GM23248 (cell line): ENCODE measurements around the gene C3orf18. TPM values are rescaled to one million over a fixed set of nuclear protein-coding genes. Genes with fewer than 3 reads are reported as not detected.

Experiments used
- DNase-seq: peaks from one replicate; pipeline ENCODE4 v3.0.0-alpha.2; 2015
- H2AFZ ChIP-seq: fragments of 200-600 bp; sonication (generic); 2 replicates; pipeline ENCODE4 v1.6.1; 2016; ENCODE audit warnings: antibody characterized with exemption
- H3F3A ChIP-seq: fragments of 200-600 bp; sonication (generic); 2 replicates; pipeline ENCODE4 v1.6.1; 2016; ENCODE audit warnings: mild to moderate bottlenecking, antibody characterized with exemption, mixed run types; ENCODE audit not compliant: insufficient read depth
- H3K27ac ChIP-seq: fragments of 200-600 bp; sonication (generic); 2 replicates; pipeline ENCODE4 v1.5.1; 2016; ENCODE audit warnings: mild to moderate bottlenecking
- H3K27me3 ChIP-seq: fragments of 200-600 bp; sonication (generic); replicated peaks from 2 replicates; pipeline ENCODE4 v1.6.1; 2016; ENCODE audit warnings: mild to moderate bottlenecking; ENCODE audit not compliant: insufficient read depth
- H3K36me3 ChIP-seq: fragments of 200-600 bp; sonication (generic); 2 replicates; pipeline ENCODE4 v1.6.1; 2016; ENCODE audit warnings: low read depth, mild to moderate bottlenecking
- H3K4me1 ChIP-seq: fragments of 200-600 bp; sonication (generic); 2 replicates; pipeline ENCODE4 v1.6.1; 2016; ENCODE audit warnings: mild to moderate bottlenecking; ENCODE audit not compliant: insufficient read depth
- H3K4me2 ChIP-seq: fragments of 200-600 bp; sonication (generic); one replicate; pipeline ENCODE4 v1.6.1; 2016; ENCODE audit warnings: mild to moderate bottlenecking; ENCODE audit not compliant: unreplicated experiment
- H3K4me3 ChIP-seq: fragments of 200-600 bp; sonication (generic); 2 replicates; pipeline ENCODE4 v1.5.1; 2016; ENCODE audit warnings: mild to moderate bottlenecking
- H3K79me2 ChIP-seq: fragments of 200-600 bp; sonication (generic); 2 replicates; pipeline ENCODE4 v1.6.1; 2016; ENCODE audit warnings: mild to moderate bottlenecking; ENCODE audit not compliant: insufficient read depth
- H3K9ac ChIP-seq: fragments of 200-600 bp; sonication (generic); 2 replicates; pipeline ENCODE4 v1.6.1; 2016; ENCODE audit warnings: mild to moderate bottlenecking
- H3K9me2 ChIP-seq: fragments of 200-600 bp; sonication (generic); 2 replicates; pipeline ENCODE4 v1.6.1; 2016; ENCODE audit warnings: mixed run types, mild to moderate bottlenecking, moderate library complexity; ENCODE audit not compliant: insufficient read depth
- H3K9me3 ChIP-seq: fragments of 200-600 bp; sonication (generic); one replicate; pipeline ENCODE4 v1.6.1; 2017; ENCODE audit warnings: low read depth
- H4K20me1 ChIP-seq: fragments of 200-600 bp; sonication (generic); 2 replicates; pipeline ENCODE4 v1.6.0; 2016; ENCODE audit not compliant: insufficient read depth
- EZH2 ChIP-seq: fragments of 200-600 bp; sonication (generic); IDR thresholded peaks from 2 replicates; pipeline ENCODE4 v1.6.1; 2018; ENCODE audit warnings: antibody characterized with exemption, mild to moderate bottlenecking; ENCODE audit not compliant: insufficient read depth, poor library complexity, severe bottlenecking
- EZH2phosphoT487 ChIP-seq: fragments of 200-600 bp; sonication (generic); IDR thresholded peaks from 2 replicates; pipeline ENCODE4 v1.6.1; 2018; ENCODE audit warnings: antibody characterized with exemption, moderate library complexity, mild to moderate bottlenecking, low read depth; ENCODE audit not compliant: insufficient read depth
- WGBS, 2 experiments: methylation state at CpG; one replicate each; pipeline ENCODE4 v1.1.6; 2015 to 2017; ENCODE audit warnings: low lambda C conversion rate in 2 of 2, low coverage in 1 of 2; ENCODE audit errors: missing lambda C conversion rate in 2 of 2; 5-methylcytosine and 5-hydroxymethylcytosine counted together
- in situ Hi-C: fragments of 300-500 bp; cut with MboI; formaldehyde crosslinking; loops from 2 replicates; pipeline ENCODE4 v1.15.0; 2020
- polyA plus RNA-seq: library from polyadenylated mRNA; unstranded; fragments of >200 nt; fragmentation: Nextera tagmentation; extraction: Ambion mirVana; gene quantifications from 2 replicates; pipeline ENCODE4 v1.2.1, GENCODE V29; 2016
- total RNA-seq: library from RNA; depleted of rRNA; stranded (reverse); fragments of >200 nt; shearing (Covaris generic); gene quantifications from 2 replicates; pipeline ENCODE4 v1.2.3, GENCODE V29; 2014

Gene C3orf18
- total and polyA plus RNA-seq, 2 experiments from 2014 or later: 17.3 to 17.4 TPM

DNA sequence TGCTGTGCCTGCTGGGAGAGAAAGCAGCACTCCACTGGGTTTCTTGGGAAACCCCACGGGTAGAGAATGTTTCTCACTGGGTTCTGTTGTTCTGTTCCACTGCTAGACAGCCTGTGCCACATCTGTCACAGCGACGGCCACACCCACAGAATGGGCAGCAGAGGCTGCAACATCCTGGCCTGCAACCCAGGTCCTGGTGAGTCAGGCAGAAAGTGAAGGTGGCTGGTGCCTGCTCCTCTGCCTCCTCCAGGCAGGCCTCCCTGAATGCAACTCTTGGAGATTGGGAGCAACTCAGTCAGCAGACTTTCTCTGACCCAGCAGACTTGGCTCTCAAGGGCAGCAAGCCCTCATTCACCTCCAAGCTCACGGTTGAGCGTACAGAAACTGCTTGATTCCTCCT lies 13.0 kb downstream of the C3orf18 start:
- no peaks in the 10 kb centered on the region for H3F3A ChIP-seq
- H3K27me3 ChIP-seq: no peaks in the 10 kb centered on the region
- H3K27ac ChIP-seq: no peak overlapping the region
- H3K9ac ChIP-seq: no peak overlapping the region
- no peaks in the 10 kb centered on the region for H3K9me3 ChIP-seq
- no peak overlapping the region for H3K4me3 ChIP-seq
- no peaks in the 10 kb centered on the region for H3K79me2 ChIP-seq
- peaks cover 6% of the 10 kb centered on the region; the same call in 1 of the 2 replicates for H3K4me1 ChIP-seq
- no peak overlapping the region for H2AFZ ChIP-seq
- H3K36me3 ChIP-seq: no peaks in the 10 kb centered on the region
- WGBS, 2 experiments: 19% methylated on average over 5 of the region's 5 CpGs
- DNase-seq: peak; percentile 58
- no peaks in the 10 kb centered on the region for H3K9me2 ChIP-seq
- no peak overlapping the region for H3K4me2 ChIP-seq
- H4K20me1 ChIP-seq: no peaks in the 10 kb centered on the region
- no peak for TF ChIP-seq EZH2phosphoT487
- no peak for TF ChIP-seq EZH2
- in situ Hi-C loops: no loop called here

DNA sequence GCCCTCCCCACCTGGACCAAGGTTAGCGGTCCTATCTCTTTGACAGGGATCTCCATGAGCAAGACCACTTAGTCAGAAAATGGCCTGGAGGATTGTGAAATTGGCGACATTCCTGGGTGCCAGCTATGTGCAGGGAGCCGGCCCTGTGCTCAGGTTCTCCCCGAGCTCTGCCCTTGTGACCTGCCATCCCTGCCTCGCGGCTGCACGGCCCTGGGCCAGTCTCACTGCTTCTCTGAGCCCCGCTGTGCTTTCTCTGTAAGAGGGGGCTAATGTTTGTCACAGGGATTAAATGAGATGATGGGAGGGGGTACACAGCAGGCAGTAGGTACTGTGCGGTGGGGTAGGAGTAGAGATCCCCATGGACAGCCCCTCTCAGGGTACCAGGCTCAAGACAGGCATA lies 14.9 kb downstream of the C3orf18 start:
- Histone ChIP-seq H2AFZ (no peak overlapping the region), H3K9me3 (no peaks in the 10 kb centered on the region), H3K27ac (no peak overlapping the region), H3K27me3 (no peaks in the 10 kb centered on the region), H3F3A (no peaks in the 10 kb centered on the region), H3K79me2 (no peaks in the 10 kb centered on the region), H3K9ac (no peak overlapping the region), H4K20me1 (no peaks in the 10 kb centered on the region), H3K36me3 (no peaks in the 10 kb centered on the region), H3K4me3 (no peak overlapping the region), H3K4me1 (0 out of 2 replicates have a peak, but pooled peaks cover 5% of the 10 kb centered on the region), H3K9me2 (no peaks in the 10 kb centered on the region), H3K4me2 (no peak overlapping the region)
- no peak for DNase-seq
- 62 to 70% methylated on average over 9 of the region's 9 CpGs for WGBS, 2 experiments
- TF ChIP-seq EZH2 (no peak), EZH2phosphoT487 (no peak)
- in situ Hi-C loops: no loop called here

DNA sequence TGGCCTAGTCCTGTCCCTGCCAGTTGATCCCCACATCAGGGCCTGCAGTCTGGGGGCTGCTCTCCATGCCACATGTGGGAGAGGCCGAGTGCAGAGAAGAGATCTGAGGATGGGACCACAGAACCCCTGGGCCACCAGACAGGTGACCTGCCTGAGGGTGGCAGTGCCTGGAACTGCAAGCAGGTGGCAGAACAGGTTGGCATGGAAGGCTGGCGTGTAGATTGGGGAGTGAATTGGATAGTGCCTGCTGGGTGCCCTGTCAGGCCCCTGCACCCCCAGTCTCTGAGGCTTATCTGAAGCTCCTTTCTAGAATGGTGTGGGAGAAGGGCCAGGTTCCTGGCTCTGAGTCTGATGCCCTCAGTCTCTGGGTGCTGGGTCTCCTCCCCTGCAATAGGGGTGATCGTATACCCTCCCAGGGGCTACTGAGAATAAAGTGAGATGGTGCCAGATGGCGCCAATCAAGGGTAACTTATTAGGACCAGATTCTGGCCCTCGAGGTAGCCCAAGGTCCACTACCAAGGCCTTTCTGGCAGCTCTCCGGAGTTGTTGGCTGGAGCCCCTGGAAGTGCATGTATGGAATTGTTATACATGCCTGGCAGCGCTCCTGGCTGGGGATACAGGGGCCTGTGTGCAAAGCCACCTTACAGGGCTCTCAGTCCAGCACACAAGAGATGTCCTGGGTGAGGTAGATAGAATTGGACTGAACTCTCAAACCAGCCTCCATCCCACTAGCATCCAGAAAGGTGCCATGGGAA lies 15.7 kb downstream of the C3orf18 start:
- TF ChIP-seq EZH2phosphoT487: no peak
- TF ChIP-seq EZH2: no peak
- H4K20me1 ChIP-seq: no peaks in the 10 kb centered on the region
- H3K9me2 ChIP-seq: no peaks in the 10 kb centered on the region
- no peak overlapping the region for H3K4me2 ChIP-seq
- 59% methylated on average over 7 of the region's 7 CpGs for WGBS, 2 experiments
- no peak for DNase-seq
- in situ Hi-C loops: no loop called here
- H3F3A ChIP-seq: no peaks in the 10 kb centered on the region
- H2AFZ ChIP-seq: no peak overlapping the region
- 0 out of 2 replicates have a peak, but pooled peaks cover 5% of the 10 kb centered on the region for H3K4me1 ChIP-seq
- H3K79me2 ChIP-seq: no peaks in the 10 kb centered on the region
- H3K27ac ChIP-seq: no peak overlapping the region
- no peaks in the 10 kb centered on the region for H3K36me3 ChIP-seq
- H3K4me3 ChIP-seq: no peak overlapping the region
- no peaks in the 10 kb centered on the region for H3K9me3 ChIP-seq
- H3K9ac ChIP-seq: no peak overlapping the region
- H3K27me3 ChIP-seq: no peaks in the 10 kb centered on the region

DNA sequence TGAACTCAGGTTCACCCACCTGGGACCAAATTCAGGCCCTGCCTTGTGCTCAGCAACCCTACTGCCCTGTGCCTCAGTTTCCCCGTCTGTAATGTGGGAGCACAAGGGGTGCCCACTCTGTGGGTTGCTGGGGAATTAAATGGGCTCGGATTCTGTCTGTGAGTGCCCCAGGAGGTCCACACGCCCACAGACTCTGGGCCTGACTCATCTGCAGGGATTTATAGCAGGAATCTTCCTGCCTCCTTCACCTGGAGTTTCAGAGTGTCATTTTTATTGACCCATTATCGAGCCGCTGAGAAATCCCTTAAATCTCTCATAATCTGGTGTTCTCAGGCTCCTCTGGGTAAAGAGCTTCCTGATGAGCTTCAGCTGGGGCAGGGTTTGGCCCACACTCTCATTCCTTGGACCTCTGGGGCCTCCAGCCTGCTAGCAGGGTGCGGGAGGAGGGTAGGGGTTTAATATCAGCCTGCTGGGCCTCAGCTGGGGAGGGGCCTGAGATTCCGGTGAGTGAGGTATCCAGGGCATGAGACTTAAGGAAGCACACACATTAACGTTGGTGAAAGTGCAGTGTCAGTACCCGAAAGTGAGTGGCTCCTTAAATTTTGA lies 16.4 kb downstream of the C3orf18 start:
- peak; percentile 25 for DNase-seq
- Histone ChIP-seq H3K4me1 (0 out of 2 replicates have a peak, but pooled peaks cover 5% of the 10 kb centered on the region), H4K20me1 (no peaks in the 10 kb centered on the region), H2AFZ (no peak overlapping the region), H3K9me3 (no peaks in the 10 kb centered on the region), H3K27me3 (no peaks in the 10 kb centered on the region), H3K4me2 (no peak overlapping the region), H3K9ac (no peak overlapping the region), H3K36me3 (no peaks in the 10 kb centered on the region), H3K4me3 (no peak overlapping the region), H3K9me2 (no peaks in the 10 kb centered on the region), H3F3A (no peaks in the 10 kb centered on the region), H3K27ac (no peak overlapping the region), H3K79me2 (no peaks in the 10 kb centered on the region)
- WGBS, 2 experiments: 28 to 43% methylated on average over 9 of the region's 9 CpGs
- in situ Hi-C loops: no loop called here
- TF ChIP-seq EZH2phosphoT487: no peak
- TF ChIP-seq EZH2: no peak
